ENCODE measurements around the gene JAZF1.

DNA sequence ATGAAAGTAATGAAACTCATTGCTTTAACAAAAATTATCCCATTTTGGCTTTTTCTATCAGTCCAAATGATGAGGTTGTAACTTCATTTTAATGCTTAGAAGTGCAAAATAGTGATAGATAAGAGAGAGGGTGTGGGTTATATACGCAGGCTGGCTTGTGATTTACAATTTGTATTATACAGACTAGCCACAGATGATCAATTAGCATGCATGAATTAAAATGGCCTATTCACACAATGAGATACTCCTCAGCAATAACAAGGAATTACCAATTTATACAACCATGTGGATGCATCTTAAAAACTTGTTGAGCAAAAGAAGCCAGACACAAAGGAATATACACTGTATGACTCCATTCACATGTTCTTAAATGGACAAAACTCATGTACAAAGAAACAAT is 45.4 kb upstream of the JAZF1 start:
- TF ChIP-seq, protein P1, sequence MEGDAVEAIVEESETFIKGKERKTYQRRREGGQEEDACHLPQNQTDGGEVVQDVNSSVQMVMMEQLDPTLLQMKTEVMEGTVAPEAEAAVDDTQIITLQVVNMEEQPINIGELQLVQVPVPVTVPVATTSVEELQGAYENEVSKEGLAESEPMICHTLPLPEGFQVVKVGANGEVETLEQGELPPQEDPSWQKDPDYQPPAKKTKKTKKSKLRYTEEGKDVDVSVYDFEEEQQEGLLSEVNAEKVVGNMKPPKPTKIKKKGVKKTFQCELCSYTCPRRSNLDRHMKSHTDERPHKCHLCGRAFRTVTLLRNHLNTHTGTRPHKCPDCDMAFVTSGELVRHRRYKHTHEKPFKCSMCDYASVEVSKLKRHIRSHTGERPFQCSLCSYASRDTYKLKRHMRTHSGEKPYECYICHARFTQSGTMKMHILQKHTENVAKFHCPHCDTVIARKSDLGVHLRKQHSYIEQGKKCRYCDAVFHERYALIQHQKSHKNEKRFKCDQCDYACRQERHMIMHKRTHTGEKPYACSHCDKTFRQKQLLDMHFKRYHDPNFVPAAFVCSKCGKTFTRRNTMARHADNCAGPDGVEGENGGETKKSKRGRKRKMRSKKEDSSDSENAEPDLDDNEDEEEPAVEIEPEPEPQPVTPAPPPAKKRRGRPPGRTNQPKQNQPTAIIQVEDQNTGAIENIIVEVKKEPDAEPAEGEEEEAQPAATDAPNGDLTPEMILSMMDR (IDR thresholded peaks at IDR 0.05) = no peak
- TF ChIP-seq POLR2AphosphoS5 (IDR thresholded peaks at IDR 0.05) = no peak
- no peak for TF ChIP-seq POLR2A (IDR thresholded peaks at IDR 0.05)

All from gastroesophageal sphincter (tissue), 3 donors.